GM10248 (cell line): ENCODE results near the gene ASPSCR1.

Source experiments
- CTCF ChIA-PET: fragments of 300-600 bp; sonication (Branson Sonifier 250); formaldehyde crosslinking; extraction: SDS; loops from one replicate; lab custom pipeline; 2021; ENCODE audit warnings: antibody characterized with exemption; lab: Yijun Ruan, JAX
- POLR2A ChIA-PET: fragments of 350-650 bp; sonication (Branson Sonifier 250); formaldehyde crosslinking; extraction: SDS; loops from one replicate; lab custom pipeline; 2020; ENCODE audit warnings: antibody characterized with exemption; lab: Yijun Ruan, JAX
- DNase-seq: peaks from one replicate; pipeline ENCODE4 v3.0.0; 2012; ENCODE audit errors: extremely low spot score
- TF ChIP-seq, protein P1 (sequence below): IDR thresholded peaks from 2 replicates; pipeline ENCODE4 v1.5.1; 2012; ENCODE audit warnings: mild to moderate bottlenecking, low read depth; ENCODE audit errors: extremely low read depth, missing control alignments, control extremely low read depth

The ASPSCR1 gene

DNA sequence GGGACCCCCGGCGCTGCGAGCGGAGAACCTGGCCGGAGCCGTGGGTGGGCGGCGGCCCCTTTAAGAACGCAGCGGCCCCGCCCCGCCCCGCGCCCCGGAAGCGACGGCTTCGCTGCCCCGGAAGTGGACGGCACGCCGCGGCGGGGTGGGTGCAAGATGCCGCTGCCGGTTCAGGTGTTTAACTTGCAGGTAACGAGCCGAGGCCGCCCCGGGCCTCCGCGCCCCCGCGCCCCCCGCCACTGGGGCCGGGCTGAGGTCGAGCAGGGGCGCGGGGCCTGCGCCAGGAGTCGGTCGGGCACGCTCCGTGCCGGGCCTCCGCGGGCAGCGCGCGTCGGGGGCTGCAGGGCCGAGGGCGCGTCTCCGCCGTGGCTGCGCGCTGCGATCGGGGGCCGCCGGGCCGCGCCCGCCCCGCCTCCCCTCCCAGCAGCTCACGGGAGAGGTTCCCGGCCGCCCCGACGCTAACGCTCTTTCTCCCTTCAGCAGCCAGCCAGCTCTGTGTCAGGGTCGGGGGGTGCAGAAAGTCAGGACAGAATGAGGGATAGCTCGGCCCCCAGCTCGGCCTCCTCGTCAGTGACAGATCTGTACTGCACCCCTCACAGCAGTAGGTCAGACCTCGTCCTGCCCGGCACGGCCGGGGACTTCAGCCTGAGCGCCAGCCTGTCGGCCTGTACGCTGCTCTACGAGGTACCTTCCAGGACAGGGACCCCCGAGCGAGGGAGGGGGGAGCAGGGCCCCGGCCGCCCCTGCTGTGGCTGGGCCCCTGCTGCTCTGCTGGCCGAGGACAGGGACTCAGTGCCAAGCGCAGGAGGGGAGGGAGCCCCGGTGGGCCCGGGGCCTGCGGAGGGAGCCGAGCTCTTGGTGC is 74.6 kb downstream of the ASPSCR1 start, which contains the start of the genes GPS1 and RFNG:
TSS of gene GPS1 (plus strand) at position 123 of the 862 bp plus-strand sequence. CDS start at position 157, 34 bp downstream.
TSS of gene RFNG (minus strand) at position 36 of the 862 bp plus-strand sequence. CDS start 45 bp downstream, outside the sequence.
- POLR2A ChIA-PET: interaction anchor here (0.6 to 1.0 kb wide), 3 partner anchors 10 to 14 kb away, joined by 3 to 4 read pairs (median 3); partner anchors contain the start of gene DCXR
- peak; percentile 94 for DNase-seq
- CTCF ChIA-PET: interaction anchor here (0.9 to 3.0 kb wide), 2 partner anchors 21 to 22 kb away, joined by 4 to 14 read pairs; partner anchors contain the start of gene RAC3
- TF ChIP-seq, protein P1, sequence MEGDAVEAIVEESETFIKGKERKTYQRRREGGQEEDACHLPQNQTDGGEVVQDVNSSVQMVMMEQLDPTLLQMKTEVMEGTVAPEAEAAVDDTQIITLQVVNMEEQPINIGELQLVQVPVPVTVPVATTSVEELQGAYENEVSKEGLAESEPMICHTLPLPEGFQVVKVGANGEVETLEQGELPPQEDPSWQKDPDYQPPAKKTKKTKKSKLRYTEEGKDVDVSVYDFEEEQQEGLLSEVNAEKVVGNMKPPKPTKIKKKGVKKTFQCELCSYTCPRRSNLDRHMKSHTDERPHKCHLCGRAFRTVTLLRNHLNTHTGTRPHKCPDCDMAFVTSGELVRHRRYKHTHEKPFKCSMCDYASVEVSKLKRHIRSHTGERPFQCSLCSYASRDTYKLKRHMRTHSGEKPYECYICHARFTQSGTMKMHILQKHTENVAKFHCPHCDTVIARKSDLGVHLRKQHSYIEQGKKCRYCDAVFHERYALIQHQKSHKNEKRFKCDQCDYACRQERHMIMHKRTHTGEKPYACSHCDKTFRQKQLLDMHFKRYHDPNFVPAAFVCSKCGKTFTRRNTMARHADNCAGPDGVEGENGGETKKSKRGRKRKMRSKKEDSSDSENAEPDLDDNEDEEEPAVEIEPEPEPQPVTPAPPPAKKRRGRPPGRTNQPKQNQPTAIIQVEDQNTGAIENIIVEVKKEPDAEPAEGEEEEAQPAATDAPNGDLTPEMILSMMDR: no peak

DNA sequence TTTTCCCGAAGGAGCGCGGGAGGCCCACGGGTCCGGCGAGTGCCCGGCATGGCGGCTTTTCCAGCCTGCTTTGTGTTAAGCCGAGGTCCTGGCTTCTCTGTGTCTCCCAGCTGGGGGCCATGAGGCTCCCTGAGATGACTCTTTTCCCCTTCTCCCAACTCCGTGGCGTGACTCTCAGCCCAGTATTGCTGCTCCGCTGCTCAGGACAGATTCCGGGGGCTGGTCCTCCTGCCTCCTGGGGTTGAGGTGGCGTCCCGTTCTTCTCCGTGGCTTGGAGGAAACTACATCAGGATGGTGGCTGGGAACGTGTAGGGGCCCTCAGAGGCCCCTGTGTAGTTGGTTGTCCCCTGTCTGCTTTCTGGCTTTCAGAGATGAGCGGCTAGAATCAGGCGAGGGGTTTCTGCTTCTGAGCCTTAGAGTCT is 75.2 kb downstream of the ASPSCR1 start:
- DNase-seq: no peak
- ChIA-PET CTCF (interaction anchor here (0.9 to 1.3 kb wide), 2 partner anchors 21 to 22 kb away, joined by 3 to 4 read pairs; no protein-coding TSS in a partner anchor), POLR2A (interaction anchor here (0.5 to 0.9 kb wide), 2 partner anchors 8 to 15 kb away, joined by 3 to 4 read pairs; partner anchors contain the start of gene DCXR)

DNA sequence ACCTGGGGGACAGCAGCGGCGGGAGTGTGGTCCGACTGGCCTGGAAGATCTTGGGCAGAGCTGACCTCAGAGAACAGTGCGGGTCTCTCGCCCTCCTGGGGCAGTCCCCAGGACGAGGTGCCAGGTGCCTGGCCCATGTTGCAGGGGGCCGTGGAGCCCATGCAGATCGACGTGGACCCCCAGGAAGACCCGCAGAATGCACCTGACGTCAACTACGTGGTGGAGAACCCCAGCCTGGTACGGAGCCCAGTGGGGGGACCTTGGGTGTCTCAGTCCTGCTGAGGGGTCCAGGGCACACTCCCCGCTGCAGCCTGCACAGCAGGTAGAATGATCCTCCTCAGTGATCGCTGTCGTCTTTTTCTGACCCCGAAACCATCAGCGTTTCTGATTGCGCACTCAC is 75.7 kb downstream of the ASPSCR1 start:
- TF ChIP-seq, protein P1: no peak
- ChIA-PET POLR2A (interaction anchor here (0.5 kb wide), 1 partner anchor 9 kb away, joined by 4 read pairs; no protein-coding TSS in a partner anchor), CTCF (interaction anchor here (1.3 to 1.5 kb wide), 2 partner anchors 21 to 103 kb away, joined by 3 read pairs; no protein-coding TSS in a partner anchor)
- DNase-seq: no peak

More for the DNA sequence above, 75.2 kb downstream of the ASPSCR1 start:
- TF ChIP-seq, protein P1: no peak

DNA sequence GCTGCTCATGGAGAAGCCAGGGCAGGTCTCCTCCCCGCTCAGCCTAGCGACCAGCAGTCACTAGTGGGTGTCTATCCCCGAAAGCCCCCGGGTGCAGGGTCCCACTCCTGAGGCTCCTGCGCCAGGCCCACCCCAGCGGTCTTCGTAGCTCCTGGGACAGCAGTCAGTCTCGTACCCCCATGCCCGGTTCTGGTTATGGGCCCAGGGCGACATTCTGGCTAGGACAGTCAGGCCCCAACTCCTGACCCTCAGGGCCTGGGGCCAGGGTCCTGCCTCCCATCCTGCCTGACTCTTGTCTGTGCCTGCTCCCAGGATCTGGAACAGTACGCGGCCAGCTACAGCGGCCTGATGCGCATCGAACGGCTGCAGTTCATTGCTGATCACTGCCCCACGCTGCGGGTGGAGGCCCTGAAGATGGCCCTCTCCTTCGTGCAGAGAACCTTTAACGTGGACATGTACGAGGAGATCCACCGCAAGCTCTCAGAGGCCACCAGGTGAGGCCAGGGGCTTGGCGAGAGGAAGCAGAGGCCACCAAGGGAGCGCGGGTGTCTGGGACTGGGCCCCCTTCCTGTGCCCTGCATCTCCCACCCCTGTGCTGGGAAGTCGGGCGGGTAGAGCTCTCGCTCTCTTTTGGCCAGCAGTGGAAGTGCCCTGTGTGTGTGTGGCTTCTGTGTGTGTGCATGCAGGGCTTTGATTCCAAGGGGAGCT is 76.3 kb downstream of the ASPSCR1 start:
- TF ChIP-seq, protein P1: no peak
- ChIA-PET POLR2A (no interaction called here), CTCF (interaction anchor here (1.3 to 1.5 kb wide), 2 partner anchors 20 to 103 kb away, joined by 3 read pairs; no protein-coding TSS in a partner anchor)

DNA sequence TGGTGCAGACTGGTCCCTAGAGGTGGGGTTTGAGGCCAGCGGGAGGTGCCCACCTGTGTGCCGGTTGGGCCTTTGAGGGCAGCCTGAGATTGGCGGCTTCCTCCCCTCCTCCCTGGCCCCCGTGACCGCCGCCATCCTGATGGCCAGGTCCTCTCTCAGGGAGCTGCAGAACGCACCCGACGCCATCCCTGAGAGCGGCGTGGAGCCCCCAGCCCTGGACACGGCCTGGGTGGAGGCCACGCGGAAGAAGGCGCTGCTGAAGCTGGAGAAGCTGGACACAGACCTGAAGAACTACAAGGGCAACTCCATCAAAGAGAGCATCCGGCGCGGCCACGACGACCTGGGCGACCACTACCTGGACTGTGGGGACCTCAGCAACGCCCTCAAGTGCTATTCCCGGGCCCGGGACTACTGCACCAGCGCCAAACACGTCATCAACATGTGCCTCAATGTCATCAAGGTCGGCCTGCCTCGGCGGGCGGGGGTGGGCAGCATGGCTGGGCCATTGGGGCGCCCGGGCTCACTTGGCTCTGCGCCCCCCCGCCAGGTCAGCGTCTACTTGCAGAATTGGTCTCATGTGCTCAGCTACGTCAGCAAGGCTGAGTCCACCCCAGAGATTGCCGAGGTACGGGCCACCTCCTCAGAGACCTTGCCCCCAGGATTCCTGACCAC is 77.1 kb downstream of the ASPSCR1 start:
- ChIA-PET CTCF (interaction anchor here (1.5 kb wide), 1 partner anchor 102 kb away, joined by 3 read pairs; no protein-coding TSS in a partner anchor), POLR2A (no interaction called here)
- DNase-seq: no peak
- TF ChIP-seq, protein P1: no peak

More for the DNA sequence above, 76.3 kb downstream of the ASPSCR1 start:
- no peak for DNase-seq
